OCI-LY3 (cell line): ENCODE results near the gene PELI1.

Source experiments
- EZH2phosphoT487 ChIP-seq: fragments of 200-600 bp; shearing (Covaris generic); IDR thresholded peaks from 2 replicates; pipeline ENCODE4 v1.6.1; 2018; ENCODE audit warnings: antibody characterized with exemption, mixed run types, low read depth
- TF ChIP-seq, protein P1 (sequence below): fragments of 200-600, 300-600 bp; sonication (generic); IDR thresholded peaks from 2 replicates; pipeline ENCODE4 v1.5.1; 2014; ENCODE audit warnings: antibody characterized with exemption, low read length, low read depth

- TF ChIP-seq, protein P1, sequence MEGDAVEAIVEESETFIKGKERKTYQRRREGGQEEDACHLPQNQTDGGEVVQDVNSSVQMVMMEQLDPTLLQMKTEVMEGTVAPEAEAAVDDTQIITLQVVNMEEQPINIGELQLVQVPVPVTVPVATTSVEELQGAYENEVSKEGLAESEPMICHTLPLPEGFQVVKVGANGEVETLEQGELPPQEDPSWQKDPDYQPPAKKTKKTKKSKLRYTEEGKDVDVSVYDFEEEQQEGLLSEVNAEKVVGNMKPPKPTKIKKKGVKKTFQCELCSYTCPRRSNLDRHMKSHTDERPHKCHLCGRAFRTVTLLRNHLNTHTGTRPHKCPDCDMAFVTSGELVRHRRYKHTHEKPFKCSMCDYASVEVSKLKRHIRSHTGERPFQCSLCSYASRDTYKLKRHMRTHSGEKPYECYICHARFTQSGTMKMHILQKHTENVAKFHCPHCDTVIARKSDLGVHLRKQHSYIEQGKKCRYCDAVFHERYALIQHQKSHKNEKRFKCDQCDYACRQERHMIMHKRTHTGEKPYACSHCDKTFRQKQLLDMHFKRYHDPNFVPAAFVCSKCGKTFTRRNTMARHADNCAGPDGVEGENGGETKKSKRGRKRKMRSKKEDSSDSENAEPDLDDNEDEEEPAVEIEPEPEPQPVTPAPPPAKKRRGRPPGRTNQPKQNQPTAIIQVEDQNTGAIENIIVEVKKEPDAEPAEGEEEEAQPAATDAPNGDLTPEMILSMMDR = no peak
- no peak for TF ChIP-seq EZH2phosphoT487
These were observed 10.9 kb downstream of the PELI1 start for GRCh38 chr2:64133354-64133753.
